ENCODE data around the gene DCUN1D4. TPM values are rescaled to one million over a fixed set of nuclear protein-coding genes. Genes with fewer than 3 reads are reported as not detected.

DCUN1D4 gene
- total RNA-seq, 1 donor from 2014 or later, result 19.7 TPM

DNA sequence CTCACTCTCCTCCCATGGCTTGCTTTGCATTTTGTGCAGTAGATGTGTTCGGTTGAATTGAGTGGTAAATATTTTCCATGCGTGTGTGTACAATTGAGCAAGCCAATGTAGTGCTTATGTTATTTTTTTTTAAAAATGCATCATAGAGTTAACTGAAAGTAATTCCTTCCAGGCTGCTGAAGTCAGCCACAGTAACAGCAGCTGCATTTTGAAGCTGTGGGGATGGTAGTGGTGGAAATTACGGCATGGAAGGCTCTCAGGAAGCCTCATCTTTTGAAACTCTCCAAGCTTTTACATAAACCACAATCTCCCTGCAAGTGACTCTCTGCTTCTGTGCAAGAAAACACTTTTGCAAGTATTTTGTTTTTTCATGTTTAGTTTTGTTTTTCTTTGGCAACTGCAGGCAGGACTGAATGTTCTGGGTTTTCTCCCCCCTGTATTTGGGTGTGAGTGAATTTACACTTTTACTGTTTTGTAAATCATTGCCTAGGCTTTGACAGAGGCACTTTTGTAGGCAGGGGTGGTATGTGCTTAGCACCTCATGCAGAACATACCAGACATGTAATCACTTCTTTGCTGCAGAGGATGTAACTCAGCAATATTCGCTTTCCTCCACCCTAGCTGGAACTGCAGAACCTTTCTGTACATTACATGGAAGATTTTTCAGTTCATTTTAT, 121.0 kb downstream of the DCUN1D4 start:
- Histone ChIP-seq H3K4me3 (ENCODE audit: low read depth, low read length) (no peak overlapping the region), H3K36me3 (ENCODE audit: control insufficient read depth, insufficient read depth, low read length) (no peaks in the 10 kb centered on the region), H3K27me3 (ENCODE audit: control insufficient read depth, insufficient read depth, low read length) (no peaks in the 10 kb centered on the region)
- TF ChIP-seq CTCF (IDR thresholded peaks at IDR 0.05; ENCODE audit: insufficient read depth, low read length, poor library complexity, severe bottlenecking), result no peak
- no peak for DNase-seq (ENCODE audit: low read depth)

DNA sequence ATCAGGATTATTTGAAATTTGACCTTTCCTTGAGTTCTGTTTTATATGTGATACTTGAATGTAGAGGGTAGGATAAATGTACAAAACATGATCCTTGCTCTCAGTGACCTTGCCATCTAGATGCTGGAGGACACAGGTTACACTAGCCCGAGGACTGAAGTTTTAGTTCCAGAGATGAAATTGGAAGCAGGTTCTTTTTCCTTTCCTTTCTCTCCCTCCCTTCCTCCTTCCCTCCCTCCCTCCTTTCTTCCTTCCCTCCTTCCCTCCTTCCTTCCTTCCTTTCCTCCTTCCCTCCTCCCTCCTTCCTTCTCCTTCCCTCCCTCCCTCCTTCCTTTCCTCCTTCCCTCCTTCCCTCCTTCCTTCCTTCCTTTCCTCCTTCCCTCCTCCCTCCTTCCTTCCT, 122.9 kb downstream of the DCUN1D4 start:
- DNase-seq (ENCODE audit: low read depth), result no peak

More for the DNA sequence above, 122.9 kb downstream of the DCUN1D4 start:
- no peak for TF ChIP-seq CTCF (IDR thresholded peaks at IDR 0.05; ENCODE audit: insufficient read depth, low read length, poor library complexity, severe bottlenecking)
- H3K4me3 ChIP-seq (ENCODE audit: low read depth, low read length), result no peak overlapping the region
- H3K27me3 ChIP-seq (ENCODE audit: control insufficient read depth, insufficient read depth, low read length), result no peaks in the 10 kb centered on the region
- H3K36me3 ChIP-seq (ENCODE audit: control insufficient read depth, insufficient read depth, low read length), result no peaks in the 10 kb centered on the region

Other genes with a start within 250 kb of the DCUN1D4 start
- gene LRRC66, start 177.2 kb downstream of the DCUN1D4 start, total RNA-seq, result 0.04 and 0.68 TPM in 2 replicates
- 20.7 and 21.1 TPM in 2 replicates for gene SGCB, start 195.1 kb downstream of the DCUN1D4 start, total RNA-seq
- gene SPATA18, start 208.2 kb downstream of the DCUN1D4 start, total RNA-seq, result 10.5 and 11.0 TPM in 2 replicates